Esophagus muscularis mucosa (tissue), 4 donors: ENCODE data around the gene DSCAML1.

Experiments used
- EP300 ChIP-seq: sonication (generic); formaldehyde crosslinking; IDR thresholded peaks from one replicate; pipeline ENCODE4 v1.6.1; 2017; ENCODE audit warnings: antibody characterized with exemption
- POLR2AphosphoS5 ChIP-seq, 2 donors: sonication (generic); formaldehyde crosslinking; IDR thresholded peaks; one replicate each; pipeline ENCODE4 v1.6.1; 2017; ENCODE audit warnings: antibody characterized with exemption in 2 of 2
- TF ChIP-seq, protein P1 (sequence below), 3 experiments: fragments of 200-600 bp in 2 of 3; fragments of 450-650 bp in 1 of 3; sonication (generic) in 2 of 3; IDR thresholded peaks; one replicate each; pipeline ENCODE4 v1.5.1; 2017 to 2019; ENCODE audit warnings: antibody characterized with exemption in 3 of 3, mild to moderate bottlenecking in 2 of 3, moderate library complexity in 1 of 3

GRCh38 chr11:117480221-117480620 lies 316.8 kb downstream of the DSCAML1 start:
- TF ChIP-seq EP300 (no peak), POLR2AphosphoS5 (IDR thresholded peaks at IDR 0.05) (no peak)
- TF ChIP-seq, protein P1, sequence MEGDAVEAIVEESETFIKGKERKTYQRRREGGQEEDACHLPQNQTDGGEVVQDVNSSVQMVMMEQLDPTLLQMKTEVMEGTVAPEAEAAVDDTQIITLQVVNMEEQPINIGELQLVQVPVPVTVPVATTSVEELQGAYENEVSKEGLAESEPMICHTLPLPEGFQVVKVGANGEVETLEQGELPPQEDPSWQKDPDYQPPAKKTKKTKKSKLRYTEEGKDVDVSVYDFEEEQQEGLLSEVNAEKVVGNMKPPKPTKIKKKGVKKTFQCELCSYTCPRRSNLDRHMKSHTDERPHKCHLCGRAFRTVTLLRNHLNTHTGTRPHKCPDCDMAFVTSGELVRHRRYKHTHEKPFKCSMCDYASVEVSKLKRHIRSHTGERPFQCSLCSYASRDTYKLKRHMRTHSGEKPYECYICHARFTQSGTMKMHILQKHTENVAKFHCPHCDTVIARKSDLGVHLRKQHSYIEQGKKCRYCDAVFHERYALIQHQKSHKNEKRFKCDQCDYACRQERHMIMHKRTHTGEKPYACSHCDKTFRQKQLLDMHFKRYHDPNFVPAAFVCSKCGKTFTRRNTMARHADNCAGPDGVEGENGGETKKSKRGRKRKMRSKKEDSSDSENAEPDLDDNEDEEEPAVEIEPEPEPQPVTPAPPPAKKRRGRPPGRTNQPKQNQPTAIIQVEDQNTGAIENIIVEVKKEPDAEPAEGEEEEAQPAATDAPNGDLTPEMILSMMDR (IDR thresholded peaks at IDR 0.05), result no peak
